Neural cell (in vitro differentiated cells): ENCODE data around the gene LYAR.

Experiments
- CTCF ChIP-seq: fragments of 450-650 bp; IDR thresholded peaks from 2 replicates; pipeline ENCODE4 v1.5.1; 2014; ENCODE audit warnings: antibody characterized with exemption, mild to moderate bottlenecking, moderate library complexity; ENCODE audit not compliant: poor library complexity, severe bottlenecking
- EP300 ChIP-seq: fragments of 450-650 bp; conservative IDR thresholded peaks from 2 replicates; pipeline ENCODE4 v1.6.1; 2014; ENCODE audit warnings: antibody characterized with exemption, mild to moderate bottlenecking, moderate library complexity; ENCODE audit not compliant: poor library complexity, severe bottlenecking
- EZH2 ChIP-seq: fragments of 200-600, 300-800 bp; shearing (Covaris generic), sonication (generic); IDR thresholded peaks from 2 replicates; pipeline ENCODE4 v1.6.1; 2014; ENCODE audit warnings: antibody characterized with exemption, low read length, borderline replicate concordance, mild to moderate bottlenecking; ENCODE audit not compliant: insufficient read depth, poor library complexity, severe bottlenecking
- MXI1 ChIP-seq: fragments of 450-650 bp; conservative IDR thresholded peaks from 2 replicates; pipeline ENCODE4 v1.6.1; 2014; ENCODE audit warnings: antibody characterized with exemption, mild to moderate bottlenecking; ENCODE audit not compliant: poor library complexity, severe bottlenecking
- POLR2AphosphoS5 ChIP-seq: IDR thresholded peaks from 2 replicates; pipeline ENCODE4 v1.6.1; 2012
- RAD21 ChIP-seq: fragments of 450-650 bp; conservative IDR thresholded peaks from 2 replicates; pipeline ENCODE4 v1.6.1; 2014; ENCODE audit warnings: antibody characterized with exemption, mild to moderate bottlenecking, moderate library complexity
- SMC3 ChIP-seq: fragments of 450-650 bp; conservative IDR thresholded peaks from 2 replicates; pipeline ENCODE4 v1.6.1; 2014; ENCODE audit warnings: antibody characterized with exemption, mild to moderate bottlenecking, moderate library complexity; ENCODE audit not compliant: poor library complexity
- TAF1 ChIP-seq: IDR thresholded peaks from 2 replicates; pipeline ENCODE4 v1.6.1; 2012; ENCODE audit warnings: low read depth
- TF ChIP-seq, protein P1 (sequence below): IDR thresholded peaks from 2 replicates; pipeline ENCODE4 v1.6.1; 2012; ENCODE audit warnings: borderline replicate concordance

GRCh38 chr4:4284827-4285618 lies 4.9 kb downstream of the LYAR start:
- TF ChIP-seq CTCF (no peak), MXI1 (no peak), EP300 (no peak), SMC3 (no peak), EZH2 (no peak), TAF1 (no peak), RAD21 (no peak), POLR2AphosphoS5 (no peak)
- TF ChIP-seq, protein P1, sequence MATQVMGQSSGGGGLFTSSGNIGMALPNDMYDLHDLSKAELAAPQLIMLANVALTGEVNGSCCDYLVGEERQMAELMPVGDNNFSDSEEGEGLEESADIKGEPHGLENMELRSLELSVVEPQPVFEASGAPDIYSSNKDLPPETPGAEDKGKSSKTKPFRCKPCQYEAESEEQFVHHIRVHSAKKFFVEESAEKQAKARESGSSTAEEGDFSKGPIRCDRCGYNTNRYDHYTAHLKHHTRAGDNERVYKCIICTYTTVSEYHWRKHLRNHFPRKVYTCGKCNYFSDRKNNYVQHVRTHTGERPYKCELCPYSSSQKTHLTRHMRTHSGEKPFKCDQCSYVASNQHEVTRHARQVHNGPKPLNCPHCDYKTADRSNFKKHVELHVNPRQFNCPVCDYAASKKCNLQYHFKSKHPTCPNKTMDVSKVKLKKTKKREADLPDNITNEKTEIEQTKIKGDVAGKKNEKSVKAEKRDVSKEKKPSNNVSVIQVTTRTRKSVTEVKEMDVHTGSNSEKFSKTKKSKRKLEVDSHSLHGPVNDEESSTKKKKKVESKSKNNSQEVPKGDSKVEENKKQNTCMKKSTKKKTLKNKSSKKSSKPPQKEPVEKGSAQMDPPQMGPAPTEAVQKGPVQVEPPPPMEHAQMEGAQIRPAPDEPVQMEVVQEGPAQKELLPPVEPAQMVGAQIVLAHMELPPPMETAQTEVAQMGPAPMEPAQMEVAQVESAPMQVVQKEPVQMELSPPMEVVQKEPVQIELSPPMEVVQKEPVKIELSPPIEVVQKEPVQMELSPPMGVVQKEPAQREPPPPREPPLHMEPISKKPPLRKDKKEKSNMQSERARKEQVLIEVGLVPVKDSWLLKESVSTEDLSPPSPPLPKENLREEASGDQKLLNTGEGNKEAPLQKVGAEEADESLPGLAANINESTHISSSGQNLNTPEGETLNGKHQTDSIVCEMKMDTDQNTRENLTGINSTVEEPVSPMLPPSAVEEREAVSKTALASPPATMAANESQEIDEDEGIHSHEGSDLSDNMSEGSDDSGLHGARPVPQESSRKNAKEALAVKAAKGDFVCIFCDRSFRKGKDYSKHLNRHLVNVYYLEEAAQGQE = no peak
